SH-SY5Y (cell line): ENCODE data around the gene MTRR.

Source experiments
- GATA2 ChIP-seq: IDR thresholded peaks from 2 replicates; pipeline ENCODE4 v1.6.1; 2011; ENCODE audit warnings: mild to moderate bottlenecking, low read depth, low read length
- GATA3 ChIP-seq: IDR thresholded peaks from 2 replicates; pipeline ENCODE4 v1.6.1; 2011; ENCODE audit warnings: low read depth, mild to moderate bottlenecking, low read length, moderate library complexity

- no peak for TF ChIP-seq GATA3
- no peak for TF ChIP-seq GATA2
Observed at GRCh38 chr5:7904170-7904569, 35.2 kb downstream of the MTRR start.
